GM15510 (cell line): ENCODE measurements around the gene COLQ.

ENCODE experiments used
- POLR2A ChIP-seq: IDR thresholded peaks from 3 replicates; pipeline ENCODE4 v1.6.1; 2011; ENCODE audit warnings: borderline replicate concordance; ENCODE audit not compliant: insufficient read length; ENCODE audit errors: extremely low read depth

The COLQ gene

GRCh38 chr3:15434756-15435155 lies 86.8 kb downstream of the COLQ start:
- TF ChIP-seq POLR2A = no peak

GRCh38 chr3:15433531-15433930 lies 88.0 kb downstream of the COLQ start:
- TF ChIP-seq POLR2A = no peak

GRCh38 chr3:15431256-15431837 lies 90.2 kb downstream of the COLQ start:
- no peak for TF ChIP-seq POLR2A

GRCh38 chr3:15430624-15431023 lies 90.9 kb downstream of the COLQ start:
- no peak for TF ChIP-seq POLR2A

- no peak for TF ChIP-seq POLR2A
These were observed 92.4 kb downstream of the COLQ start for GRCh38 chr3:15429080-15429479.

GRCh38 chr3:15428539-15428938 lies 93.0 kb downstream of the COLQ start:
- TF ChIP-seq POLR2A = no peak

GRCh38 chr3:15427981-15428380 lies 93.5 kb downstream of the COLQ start:
- TF ChIP-seq POLR2A = no peak

GRCh38 chr3:15427182-15427880 lies 94.2 kb downstream of the COLQ start, which contains the start of the genes EAF1 and METTL6:
TSS of gene EAF1 (plus strand) at chr3:15427598. CDS start at chr3:15427780, 182 bp downstream.
TSS of gene METTL6 (minus strand) at chr3:15427544. CDS start at chr3:15426511, 1,033 bp downstream.
- peak; percentile 84 for TF ChIP-seq POLR2A

- no peak for TF ChIP-seq POLR2A
These were observed 94.9 kb downstream of the COLQ start for GRCh38 chr3:15426579-15427118.

- no peak for TF ChIP-seq POLR2A
These were observed 100.6 kb downstream of the COLQ start for GRCh38 chr3:15420871-15421270.

- TF ChIP-seq POLR2A = no peak
These were observed 111.7 kb downstream of the COLQ start for GRCh38 chr3:15409774-15410173.

- no peak for TF ChIP-seq POLR2A
These were observed 112.3 kb downstream of the COLQ start for GRCh38 chr3:15409239-15409638.

GRCh38 chr3:15405448-15406050 lies 116.0 kb downstream of the COLQ start:
- TF ChIP-seq POLR2A = no peak

GRCh38 chr3:15404767-15405166 lies 116.7 kb downstream of the COLQ start:
- TF ChIP-seq POLR2A = no peak

- no peak for TF ChIP-seq POLR2A
These were observed 117.5 kb downstream of the COLQ start for GRCh38 chr3:15403965-15404364.
